GM18502 (cell line): ENCODE data around the gene PRUNE1.

ENCODE experiments used
- ATAC-seq: cut with Tn5 transposase; IDR thresholded peaks from one replicate; pipeline ENCODE4 v1.9.1; 2021; ENCODE audit warnings: mild to moderate bottlenecking; ENCODE audit not compliant: unreplicated experiment, poor library complexity

PRUNE1 gene

DNA sequence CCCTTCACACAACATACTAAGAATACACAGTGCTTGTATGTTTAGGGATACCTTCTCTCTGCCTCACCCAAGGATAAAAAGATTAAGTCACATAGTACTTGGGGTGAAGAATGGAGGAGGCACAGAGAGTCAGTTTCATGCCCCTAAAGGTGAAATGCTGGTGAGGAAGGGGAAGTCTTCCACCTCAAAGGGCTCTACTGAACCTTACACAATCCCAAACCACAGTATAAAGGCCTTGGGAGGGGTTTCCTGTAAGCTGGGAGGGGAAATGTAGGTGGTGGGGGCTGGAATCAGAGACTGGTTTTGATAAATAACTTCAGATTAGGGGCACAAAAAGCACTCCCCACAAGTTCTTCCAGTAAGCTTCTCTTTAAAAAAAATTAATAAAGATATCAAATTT lies 5.1 kb upstream of the PRUNE1 start:
- no peak for ATAC-seq

DNA sequence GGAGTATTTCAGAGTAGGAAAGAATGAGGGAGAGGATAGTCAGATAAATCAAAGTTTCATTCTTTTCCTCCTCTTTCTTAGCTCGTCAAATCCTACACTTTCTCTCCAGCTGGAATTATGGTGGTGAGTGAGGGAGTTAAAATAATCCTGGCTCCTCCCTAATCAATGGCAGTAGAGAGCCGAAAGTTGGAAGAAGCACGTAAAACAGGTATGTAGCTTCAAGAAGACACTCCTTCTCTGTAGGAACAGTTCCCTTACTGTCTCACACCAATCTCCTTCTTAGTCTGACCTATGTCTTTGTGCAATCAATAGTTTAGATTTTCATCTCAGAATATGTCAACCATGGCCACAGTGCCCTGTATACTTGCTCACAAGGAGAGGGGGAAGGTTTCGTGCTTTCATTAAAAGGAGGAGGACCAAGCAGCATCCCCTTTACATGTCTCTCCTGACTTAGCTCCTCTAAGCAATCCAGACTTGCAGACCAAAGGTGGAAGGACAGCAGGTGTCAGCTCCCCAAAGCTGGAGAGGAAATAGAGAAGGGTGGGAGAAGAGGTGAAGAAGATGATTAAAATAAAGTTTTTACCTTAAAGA lies 2.4 kb upstream of the PRUNE1 start:
- ATAC-seq: no peak

DNA sequence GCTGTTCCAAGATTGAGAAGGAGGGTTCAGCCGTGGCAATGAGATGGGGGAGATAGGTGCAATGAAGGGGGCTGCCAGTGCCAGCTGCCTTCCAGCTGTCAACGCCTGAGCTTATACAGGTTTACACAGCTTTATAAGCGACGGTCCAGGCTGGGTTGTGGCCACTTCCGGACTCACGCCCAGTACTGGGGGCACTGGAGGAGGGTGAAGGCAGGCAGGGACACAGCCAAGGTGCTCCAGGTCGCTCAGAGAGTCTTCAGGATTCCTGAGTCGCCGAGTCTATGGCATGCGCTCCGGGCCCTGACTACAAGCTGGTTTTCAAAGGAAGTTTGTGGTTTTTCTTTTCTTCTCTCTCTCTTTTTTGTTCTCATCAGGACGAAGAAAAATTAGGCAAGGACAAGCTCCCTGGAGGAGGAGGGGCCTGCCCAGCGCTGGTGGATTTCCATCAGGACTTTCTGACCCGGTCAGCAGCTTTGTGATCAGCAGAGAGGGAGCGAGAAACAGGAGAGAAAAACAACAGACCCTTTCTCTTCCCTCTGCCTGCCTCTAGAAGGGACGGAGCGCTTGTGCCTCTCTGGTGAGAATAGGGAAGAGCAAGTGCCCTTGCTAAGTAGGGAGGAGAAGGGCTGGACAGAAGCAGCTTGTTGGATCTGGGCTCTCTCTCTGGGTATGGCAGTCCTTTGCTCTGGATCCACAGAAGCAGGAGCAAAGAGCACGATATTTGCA lies 1.8 kb upstream of the PRUNE1 start, which contains the start of gene MINDY1:
Gene MINDY1, minus strand, starts transcription at position 576 of the 726 bp plus-strand sequence. CDS start 4,285 bp downstream, outside the sequence.
- peak; percentile 48 for ATAC-seq

DNA sequence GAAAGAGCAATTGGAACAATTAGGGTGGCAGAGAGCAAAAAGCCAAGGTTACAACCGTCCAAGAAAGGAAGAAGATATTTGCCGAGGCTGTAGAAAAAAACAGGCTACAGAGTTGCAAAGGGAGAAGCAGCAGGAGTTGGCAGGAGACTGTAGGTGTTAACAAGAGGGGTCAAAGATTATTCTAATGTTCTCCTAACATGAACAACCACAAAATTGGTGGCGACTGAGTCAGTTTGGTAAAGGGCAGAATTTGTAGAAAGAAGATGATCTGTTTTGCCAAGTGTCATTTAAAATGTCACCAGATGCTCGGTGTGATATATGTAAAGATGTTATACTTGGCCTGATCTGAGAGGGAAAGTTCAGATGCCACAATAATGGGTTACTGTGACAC lies 401 bp upstream of the PRUNE1 start:
- ATAC-seq: no peak

DNA sequence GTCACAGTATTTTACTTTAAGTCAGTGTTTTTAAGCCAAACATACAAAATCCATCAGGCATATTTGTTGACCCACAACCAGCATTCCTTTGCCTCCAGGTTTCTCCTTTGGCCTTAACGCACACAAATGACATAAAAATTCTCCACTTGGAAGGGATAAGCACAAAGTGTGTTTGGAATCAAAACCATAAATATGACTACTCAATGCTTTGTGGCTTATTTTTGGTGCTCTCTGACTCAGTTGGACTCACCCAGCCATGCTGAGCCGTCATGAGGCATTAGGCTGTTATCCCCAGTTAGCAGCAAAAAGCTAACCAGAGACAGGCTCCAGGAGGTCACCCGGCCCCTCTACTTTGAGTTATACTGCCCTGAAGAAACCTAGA lies 948 bp downstream of the PRUNE1 start:
- no peak for ATAC-seq

DNA sequence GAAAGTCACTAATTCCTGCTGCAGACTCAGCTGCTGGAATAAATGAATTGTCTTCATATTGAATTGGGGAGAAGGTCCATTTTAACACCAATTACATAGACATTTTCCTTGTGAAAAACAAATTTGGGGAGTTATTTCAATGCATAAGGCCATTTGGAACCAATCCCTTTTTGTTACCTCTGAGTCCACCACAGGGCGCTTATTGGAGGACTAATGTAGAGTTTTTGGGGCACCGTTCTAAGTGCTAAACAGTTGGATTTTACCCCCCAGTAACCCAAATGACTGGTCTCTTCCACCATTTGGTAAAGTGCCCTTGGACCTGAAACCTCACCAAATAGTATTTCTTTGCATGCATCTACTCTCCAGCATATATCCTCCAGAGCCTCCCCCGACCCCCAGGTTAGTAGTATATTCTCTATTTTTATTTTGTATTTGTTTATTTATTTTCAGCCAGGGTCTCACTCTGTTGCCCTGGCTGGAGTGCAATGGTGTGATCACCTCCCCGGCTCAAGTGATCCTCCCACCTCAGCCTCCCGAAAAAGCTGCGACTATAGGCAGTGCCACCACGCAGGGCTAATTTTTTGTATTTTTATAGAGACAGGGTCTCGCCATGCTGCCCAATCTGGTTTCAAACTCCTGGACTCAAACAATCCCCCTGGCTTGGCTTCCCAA lies 1.6 kb downstream of the PRUNE1 start:
- ATAC-seq: no peak

DNA sequence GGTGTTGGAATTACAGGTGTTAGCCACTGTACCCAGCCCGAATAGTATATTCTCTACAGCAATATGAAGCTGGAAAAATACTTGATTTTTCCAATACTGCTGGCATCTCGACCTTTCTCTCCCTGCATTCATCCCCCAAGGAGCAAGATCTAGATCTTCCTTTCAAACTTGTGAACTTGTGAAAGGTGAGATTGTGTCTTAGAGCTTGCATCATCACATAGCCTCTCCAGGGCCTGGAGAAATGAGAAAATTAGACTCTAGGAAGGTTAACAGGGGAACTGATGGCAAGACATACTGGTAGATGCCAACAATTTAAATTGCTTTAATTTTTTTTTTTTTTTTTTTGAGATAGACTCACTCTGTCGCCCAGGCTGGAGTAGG lies 2.1 kb downstream of the PRUNE1 start:
- no peak for ATAC-seq

DNA sequence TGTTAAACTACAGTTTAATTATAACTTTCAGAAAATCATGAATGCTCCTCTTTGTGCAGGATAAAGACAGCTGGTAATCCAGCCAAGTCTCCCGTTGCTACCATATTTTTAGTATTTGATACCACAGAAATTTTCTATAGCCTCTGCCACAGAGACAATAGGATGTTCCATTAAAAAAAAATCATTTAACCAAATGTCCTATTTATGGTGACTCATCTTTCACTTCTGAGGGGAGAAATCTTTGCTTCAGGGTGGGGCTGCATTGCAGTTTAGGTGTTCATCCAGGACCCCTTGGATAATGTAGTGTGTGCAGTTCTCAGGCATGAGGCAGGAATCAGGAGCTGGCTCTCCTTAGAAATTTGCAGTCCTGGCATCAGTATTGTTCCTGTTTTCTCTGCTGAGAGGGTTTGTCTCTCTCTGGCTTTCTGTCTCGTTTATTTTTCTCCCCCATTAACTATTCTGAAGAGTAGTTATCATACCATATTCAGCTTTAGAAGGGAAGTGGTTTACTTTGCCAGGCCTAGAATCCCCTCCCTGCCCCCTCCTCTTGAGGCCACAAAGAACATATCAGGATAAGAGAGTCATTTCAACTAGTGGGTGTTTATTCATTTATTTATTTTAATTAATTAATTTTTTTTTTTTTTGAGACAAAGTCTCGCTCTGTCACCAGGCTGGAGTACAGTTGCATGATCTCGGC lies 3.1 kb downstream of the PRUNE1 start:
- ATAC-seq: no peak

DNA sequence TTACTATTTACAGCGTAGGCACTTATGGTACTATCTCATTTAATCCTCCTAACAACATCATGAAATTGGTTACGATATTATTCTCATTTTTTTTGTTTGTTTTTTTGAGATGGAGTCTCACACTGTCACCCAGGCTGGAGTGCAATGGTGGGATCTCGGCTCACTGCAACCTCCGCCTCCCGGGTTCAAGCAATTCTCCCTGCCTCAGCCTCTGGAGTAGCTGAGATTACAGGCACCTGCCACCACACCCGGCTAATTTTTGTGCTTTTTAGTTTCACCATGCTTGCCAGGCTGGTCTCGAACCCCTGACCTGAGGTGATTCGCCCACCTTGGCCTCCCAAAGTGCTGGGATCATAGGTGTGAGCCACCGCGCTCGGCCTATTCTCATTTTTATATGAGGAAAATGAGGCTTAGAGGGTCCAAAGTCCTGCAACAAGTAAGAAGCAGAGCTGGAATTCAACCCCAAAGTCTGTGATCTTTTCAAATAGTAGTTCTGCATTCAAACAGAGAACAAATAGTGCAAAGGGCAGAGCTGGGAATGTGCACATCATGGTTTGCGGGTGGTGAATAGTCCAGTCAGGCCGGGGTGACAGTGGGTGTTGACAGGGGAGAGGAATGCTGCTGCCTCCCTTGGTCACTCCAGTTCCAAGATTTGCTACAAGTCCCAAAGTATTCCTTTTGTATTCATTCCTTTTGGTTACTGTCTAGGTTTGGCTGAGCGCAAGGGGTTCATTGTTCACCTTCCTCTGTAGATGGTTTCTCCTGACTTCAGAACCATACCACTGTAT lies 4.6 kb downstream of the PRUNE1 start:
- ATAC-seq: no peak

DNA sequence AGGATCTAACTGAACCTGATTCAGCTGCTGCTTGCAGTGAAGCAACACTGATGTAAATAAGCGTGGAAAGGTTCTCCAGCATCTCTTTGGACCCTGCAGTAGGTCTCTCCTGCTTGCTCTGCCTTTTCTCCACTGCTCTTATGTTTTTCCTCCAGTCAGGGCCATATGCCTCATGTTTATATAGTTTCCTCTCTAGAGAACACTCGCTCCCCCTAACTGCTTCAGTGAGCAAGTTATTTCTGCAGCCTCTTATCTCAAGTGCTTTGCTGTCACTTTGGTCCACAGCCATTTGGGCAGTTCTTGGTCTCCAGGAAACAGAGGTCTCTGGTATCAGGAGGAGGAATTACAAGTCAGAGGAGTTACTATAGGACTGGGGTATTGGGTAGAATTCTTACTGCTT lies 5.3 kb downstream of the PRUNE1 start:
- ATAC-seq: no peak

DNA sequence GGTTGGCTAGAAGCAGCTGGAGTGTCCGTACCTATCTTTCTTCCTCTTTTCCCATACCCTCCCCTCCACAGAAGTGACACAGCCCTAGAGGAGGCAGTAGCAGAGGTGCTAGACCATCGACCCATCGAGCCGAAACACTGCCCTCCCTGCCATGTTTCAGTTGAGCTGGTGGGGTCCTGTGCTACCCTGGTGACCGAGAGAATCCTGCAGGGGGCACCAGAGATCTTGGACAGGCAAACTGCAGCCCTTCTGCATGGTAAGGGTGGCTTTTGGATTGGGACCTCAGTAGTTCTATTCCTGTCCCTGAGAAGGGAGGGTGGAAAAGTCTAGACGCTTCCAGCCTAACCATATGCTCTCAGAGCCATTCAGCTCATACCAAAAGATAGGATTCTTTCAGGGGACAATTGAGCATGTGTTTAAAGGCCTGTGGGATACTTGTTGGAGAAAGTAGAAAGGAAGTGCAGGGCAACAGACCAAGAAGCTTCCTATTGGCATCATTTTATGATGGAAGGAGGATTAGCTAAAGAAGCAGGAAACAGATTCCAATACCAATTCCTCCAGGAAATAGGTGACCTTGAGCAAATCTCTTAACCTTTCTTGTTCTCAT lies 16.4 kb downstream of the PRUNE1 start:
- ATAC-seq: no peak

DNA sequence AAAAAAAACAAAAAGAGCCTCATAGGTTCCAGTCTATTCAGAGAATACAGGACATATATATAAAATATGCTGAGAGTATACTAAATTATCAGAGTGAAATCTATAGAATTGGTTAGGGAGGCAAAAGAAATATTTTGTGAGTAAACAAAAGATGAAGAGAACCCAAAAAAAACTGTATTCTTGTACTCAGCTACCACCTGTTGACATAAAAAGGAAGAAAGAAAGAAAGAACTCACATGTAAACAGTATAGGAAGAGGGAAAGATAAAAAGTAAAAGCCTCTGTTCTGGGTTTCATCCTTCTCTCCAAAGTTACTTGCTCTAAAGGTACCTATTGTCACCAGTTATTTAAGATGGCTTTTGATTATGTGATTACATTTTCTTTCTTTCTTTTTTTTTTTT lies 18.2 kb downstream of the PRUNE1 start:
- ATAC-seq: no peak

DNA sequence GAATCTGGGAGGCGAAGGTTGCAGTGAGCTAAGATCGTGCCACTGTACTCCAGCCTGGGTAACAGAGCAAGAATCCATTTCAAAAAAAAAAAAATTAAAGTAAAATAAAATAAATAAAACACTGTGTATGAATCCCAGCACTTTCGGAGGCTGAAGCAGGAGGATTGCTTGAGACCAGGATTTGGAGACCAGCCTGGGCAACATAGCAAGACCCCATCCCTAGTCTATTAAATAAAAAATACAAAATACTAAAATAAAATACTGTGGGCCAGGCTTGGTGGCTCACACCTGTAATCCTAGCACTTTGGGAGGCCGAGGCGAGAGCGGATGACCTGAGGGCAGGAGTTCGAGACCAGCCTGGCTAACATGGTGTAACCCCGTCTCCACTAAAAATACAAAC lies 23.9 kb downstream of the PRUNE1 start:
- ATAC-seq: no peak

DNA sequence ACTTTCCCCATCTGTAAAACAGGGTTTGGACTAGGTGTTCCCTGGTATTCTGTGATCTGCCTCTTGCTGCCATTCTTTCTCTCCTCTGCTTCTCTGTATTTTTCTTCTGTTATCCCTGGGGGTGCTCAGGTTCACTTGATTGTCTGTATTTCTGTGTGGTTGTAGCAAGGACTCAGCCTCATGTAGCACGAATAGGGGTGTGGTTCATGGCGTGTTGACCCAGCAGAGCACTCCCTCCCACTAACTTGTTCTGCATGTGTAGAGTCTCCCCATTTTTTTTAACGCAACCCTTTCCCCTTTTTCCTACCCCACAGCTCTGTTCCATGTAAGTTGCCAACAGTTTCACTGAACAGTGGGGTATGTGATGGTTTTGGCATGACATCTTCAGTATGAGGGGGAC lies 26.9 kb downstream of the PRUNE1 start:
- no peak for ATAC-seq

DNA sequence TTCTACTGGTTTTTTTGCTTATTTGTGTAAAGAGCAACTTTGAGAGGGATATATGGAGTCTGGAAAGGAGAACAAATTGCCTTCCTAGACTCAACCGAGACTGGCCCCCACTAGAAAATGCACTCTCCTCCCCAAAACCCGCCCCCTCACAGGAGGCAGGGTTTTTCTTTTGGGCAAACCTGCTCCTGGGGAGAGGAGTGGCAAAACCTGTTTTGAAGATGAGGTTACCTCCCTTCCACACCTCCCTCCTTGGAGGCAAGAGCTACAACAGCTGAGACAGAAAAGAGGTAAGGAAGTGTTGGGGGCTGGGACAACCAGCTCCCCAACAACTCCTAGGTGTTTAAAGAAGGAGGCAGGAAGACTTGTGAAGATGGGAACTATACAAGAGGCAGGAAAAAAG lies 28.1 kb downstream of the PRUNE1 start, which contains the start of gene BNIPL:
Gene BNIPL, plus strand, starts transcription at position 231 of the 400 bp plus-strand sequence. Its CDS starts 140 bp downstream, at position 371.
- no peak for ATAC-seq

DNA sequence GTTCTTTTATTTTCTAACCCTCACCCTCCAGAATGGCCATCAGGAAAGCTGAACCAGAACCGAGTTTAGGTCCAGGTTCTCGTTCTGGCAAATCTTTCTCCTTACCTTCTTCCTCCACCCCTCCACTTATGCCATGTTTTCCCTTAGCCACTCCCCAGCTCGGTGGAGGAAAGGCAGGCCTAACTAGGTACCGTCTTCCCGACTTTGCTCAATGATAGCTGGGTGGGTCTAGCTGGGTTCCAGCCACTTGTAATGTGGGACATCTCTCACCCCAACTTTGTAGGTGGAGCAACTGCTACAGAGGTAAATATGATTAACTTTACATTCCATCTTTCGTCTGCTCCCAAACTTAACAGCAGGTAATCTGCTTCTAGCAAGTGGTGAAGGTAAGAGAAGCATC lies 28.8 kb downstream of the PRUNE1 start:
- ATAC-seq: no peak

DNA sequence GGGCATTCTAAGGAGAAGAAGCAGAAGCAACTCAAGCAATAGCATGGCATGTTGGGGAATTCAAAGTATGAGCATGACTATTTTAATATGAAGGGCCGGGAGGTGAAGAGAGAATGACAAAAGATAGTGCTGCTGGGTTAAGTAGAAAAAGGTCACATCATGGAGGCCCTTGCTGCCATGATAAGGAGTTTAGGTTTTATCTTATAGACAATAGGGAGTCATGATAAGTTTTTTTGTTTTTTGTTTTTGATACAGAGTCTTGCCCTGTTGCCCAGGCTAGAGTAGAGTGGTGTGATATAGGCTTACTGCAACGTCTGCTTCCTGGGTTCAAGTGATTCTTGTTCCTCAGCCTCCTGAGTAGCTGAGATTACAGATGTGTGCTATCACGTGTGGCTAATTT lies 31.3 kb downstream of the PRUNE1 start:
- no peak for ATAC-seq

DNA sequence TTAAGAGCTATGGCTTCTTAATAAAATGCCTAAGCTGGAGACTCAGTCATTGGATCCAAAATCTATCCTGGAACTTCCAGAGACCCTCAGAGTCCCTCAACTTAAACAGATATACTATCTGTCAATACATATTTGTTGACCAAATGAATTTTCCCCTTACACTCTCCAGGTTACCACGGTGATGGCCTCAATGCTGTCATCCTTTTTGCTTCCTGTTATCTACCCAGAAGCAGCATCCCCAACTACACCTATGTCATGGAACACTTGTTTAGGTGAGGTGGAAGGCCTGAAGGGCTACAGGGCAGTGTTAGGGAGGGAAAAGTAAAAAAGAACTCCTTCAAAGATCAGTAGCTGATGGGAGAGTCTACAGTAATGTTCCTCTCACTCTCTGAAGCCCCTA lies 34.9 kb downstream of the PRUNE1 start:
- no peak for ATAC-seq

DNA sequence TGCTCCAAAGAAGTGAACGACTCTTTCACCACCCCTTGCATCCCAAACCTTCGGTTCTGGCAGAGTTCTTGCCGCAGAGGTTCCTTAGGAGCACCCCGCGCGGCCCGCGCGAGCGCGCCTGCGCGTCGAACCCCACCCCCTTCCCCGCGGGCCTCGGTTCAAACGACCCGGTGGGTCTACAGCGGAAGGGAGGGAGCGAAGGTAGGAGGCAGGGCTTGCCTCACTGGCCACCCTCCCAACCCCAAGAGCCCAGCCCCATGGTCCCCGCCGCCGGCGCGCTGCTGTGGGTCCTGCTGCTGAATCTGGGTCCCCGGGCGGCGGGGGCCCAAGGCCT lies 39.3 kb downstream of the PRUNE1 start, which contains the start of gene C1orf56:
Gene C1orf56, plus strand, starts transcription at position 161 of the 334 bp plus-strand sequence. Its CDS starts 97 bp downstream, at position 258.
- peak; percentile 57 for ATAC-seq
